K562 (cell line): ENCODE measurements around the gene PEX11A. TPM values are rescaled to one million over a fixed set of nuclear protein-coding genes. Genes with fewer than 3 reads are reported as not detected.

Source experiments
- ATAC-seq: fragments of 200-7000 bp; cut with Tn5 transposase; 3 replicates; pipeline ENCODE4 v1.9.1; 2020; ENCODE audit warnings: moderate library complexity
- BruUV-seq: library from RNA; stranded (reverse); fragments of 400-500 nt; replicated peaks from 2 replicates; lab custom pipeline; 2021; lab: Mats Ljungman, UMichigan
- CTCF ChIA-PET: fragments of 300-600 bp; formaldehyde crosslinking; extraction: SDS; loops from one replicate; lab custom pipeline; 2021; ENCODE audit warnings: low intra/inter-chr PET ratio; lab: Yijun Ruan, JAX
- POLR2A ChIA-PET: fragments of 300-600, 350-650 bp; sonication (Branson Sonifier 250); formaldehyde crosslinking; extraction: SDS; loops from one replicate; lab custom pipeline; 2021; ENCODE audit warnings: antibody characterized with exemption, inconsistent platforms; lab: Yijun Ruan, JAX
- DNase-seq, 4 experiments: peaks; one replicate each; pipeline versions ENCODE4 v3.0.0 to v3.0.0-alpha.2; 2011 to 2018; ENCODE audit warnings: low spot score in 3 of 4, mixed read lengths in 3 of 4; ENCODE audit errors: extremely low read depth in 1 of 4
- FAIRE-seq: peaks from 2 replicates; lab custom pipeline; 2011; peaks lifted over from hg19 to GRCh38; lab: Jason Lieb, UNC
- H2AFZ ChIP-seq: 2 replicates; pipeline ENCODE4 v1.6.0; 2011; ENCODE audit warnings: low read depth, low read length, control low read depth, inconsistent platforms
- H3K27ac ChIP-seq: fragments of 200-600 bp; 3 replicates; pipeline ENCODE4 v1.8.0; 2011; ENCODE audit warnings: low read depth, mild to moderate bottlenecking, control low read depth, inconsistent platforms, low read length, moderate library complexity, mixed read lengths; ENCODE audit errors: extremely low read depth
- H3K27me3 ChIP-seq, 2 experiments: fragments of 300-600 bp in 1 of 2; 2 replicates in 1 of 2; 3 replicates in 1 of 2; pipeline versions ENCODE4 v1.6.0 to v1.8.0; 2011; ENCODE audit warnings: inconsistent platforms in 2 of 2, low read length in 2 of 2, mild to moderate bottlenecking in 1 of 2, mixed read lengths in 1 of 2, moderate library complexity in 1 of 2; ENCODE audit not compliant: control insufficient read depth in 2 of 2, insufficient read depth in 2 of 2
- H3K36me3 ChIP-seq: fragments of 300-600 bp; 3 replicates; pipeline ENCODE4 v1.8.0; 2011; ENCODE audit warnings: mild to moderate bottlenecking, low read length, inconsistent platforms; ENCODE audit not compliant: control insufficient read depth, insufficient read depth
- H3K4me1 ChIP-seq, 2 experiments: fragments of 200-600 bp in 1 of 2; replicated peaks in 1 of 2; 2 replicates in 1 of 2; 3 replicates in 1 of 2; pipeline versions ENCODE4 v1.5.1 to v1.8.0; 2011; ENCODE audit warnings: inconsistent platforms in 2 of 2, low read length in 2 of 2, mild to moderate bottlenecking in 1 of 2, mixed read lengths in 1 of 2, moderate library complexity in 1 of 2; ENCODE audit not compliant: control insufficient read depth in 2 of 2, insufficient read depth in 2 of 2
- H3K4me2 ChIP-seq: 2 replicates; pipeline ENCODE4 v1.6.1; 2011; ENCODE audit warnings: low read length, control low read depth, inconsistent platforms, mixed read lengths; ENCODE audit not compliant: insufficient read depth
- H3K4me3 ChIP-seq: fragments of 200-600 bp; sonication (generic), shearing (Covaris generic); 2 replicates; pipeline ENCODE4 v1.5.1; 2016; ENCODE audit warnings: control low read depth, inconsistent platforms
- H3K79me2 ChIP-seq: fragments of 200-600 bp; 3 replicates; pipeline ENCODE4 v1.8.0; 2011; ENCODE audit warnings: low read length, inconsistent platforms; ENCODE audit not compliant: control insufficient read depth, insufficient read depth
- H3K9ac ChIP-seq, 2 experiments: 2 replicates each; pipeline versions ENCODE4 v1.6.0 to v1.6.1; 2011; ENCODE audit warnings: low read depth in 2 of 2, low read length in 2 of 2, control low read depth in 1 of 2, inconsistent platforms in 1 of 2, mild to moderate bottlenecking in 1 of 2, mixed read lengths in 1 of 2; ENCODE audit not compliant: insufficient read depth in 1 of 2
- H3K9me1 ChIP-seq: one replicate; pipeline ENCODE4 v1.6.0; 2011; ENCODE audit warnings: inconsistent platforms, mild to moderate bottlenecking, low read length, moderate library complexity; ENCODE audit not compliant: control insufficient read depth, insufficient read depth
- H3K9me3 ChIP-seq: replicated peaks from 2 replicates; pipeline ENCODE4 v1.5.1; 2011; ENCODE audit warnings: low read depth, low read length, inconsistent platforms; ENCODE audit not compliant: control insufficient read depth, insufficient read depth
- H4K20me1 ChIP-seq: replicated peaks from 2 replicates; pipeline ENCODE4 v1.6.1; 2011; ENCODE audit warnings: low read length, inconsistent platforms, mixed read lengths; ENCODE audit not compliant: control insufficient read depth, insufficient read depth
- BCL6 ChIP-seq: fragments of 250-450 bp; sonication (Bioruptor Pico); IDR thresholded peaks from 2 replicates; pipeline ENCODE4 v1.4.0; 2020
- CEBPZ ChIP-seq: fragments of 150-350 bp; IDR thresholded peaks from 2 replicates; pipeline ENCODE4 v1.6.1; 2014; ENCODE audit warnings: low read depth, mild to moderate bottlenecking, low read length, borderline replicate concordance
- ELF1 ChIP-seq: fragments of 200-800 bp; sonication (Bioruptor generic); IDR thresholded peaks from 2 replicates; pipeline ENCODE4 v1.6.1; 2016; ENCODE audit warnings: missing genetic modification characterization, missing compliant biosample characterization
- HMBOX1 ChIP-seq: sonication (generic); IDR thresholded peaks from 2 replicates; pipeline ENCODE4 v1.6.1; 2016
- NR0B1 ChIP-seq: fragments of 450-650 bp; IDR thresholded peaks from one replicate; pipeline ENCODE4 v1.6.1; 2018; ENCODE audit warnings: mild to moderate bottlenecking, moderate library complexity; ENCODE audit not compliant: partially characterized antibody
- RAD21 ChIP-seq, 2 experiments: fragments of 250-450 bp in 1 of 2; fragments of 450-650 bp in 1 of 2; sonication (Bioruptor Pico) in 1 of 2; formaldehyde crosslinking in 1 of 2; IDR thresholded peaks in 1 of 2; conservative IDR thresholded peaks in 1 of 2; 2 replicates each; pipeline versions ENCODE4 v1.4.0 to v1.8.0; 2020 to 2022; ENCODE audit warnings: mild to moderate bottlenecking in 2 of 2, moderate library complexity in 1 of 2
- RB1 ChIP-seq: fragments of 450-650 bp; IDR thresholded peaks from 2 replicates; pipeline ENCODE4 v1.6.1; 2017; ENCODE audit warnings: low read depth, mild to moderate bottlenecking
- RBFOX2 ChIP-seq: fragments of 200-400 bp; formaldehyde crosslinking; IDR thresholded peaks from 2 replicates; pipeline ENCODE4 v1.6.1; 2017; ENCODE audit warnings: low read depth, mild to moderate bottlenecking, low read length, moderate library complexity
- TCF15 ChIP-seq: fragments of 250-450 bp; sonication (Bioruptor Pico); IDR thresholded peaks from 2 replicates; pipeline ENCODE4 v1.8.0; 2022; ENCODE audit warnings: moderate library complexity, mild to moderate bottlenecking, inconsistent platforms
- USF1 ChIP-seq: sonication (generic); formaldehyde crosslinking; IDR thresholded peaks from 2 replicates; pipeline ENCODE4 v1.9.0; 2022; ENCODE audit warnings: mild to moderate bottlenecking, missing genetic modification reagents
- ZBTB34 ChIP-seq: fragments of 250-450 bp; sonication (Bioruptor Pico); IDR thresholded peaks from 2 replicates; pipeline ENCODE4 v1.8.0; 2021; ENCODE audit warnings: mild to moderate bottlenecking, moderate library complexity
- ZNF511 ChIP-seq: sonication (generic); formaldehyde crosslinking; IDR thresholded peaks from 2 replicates; pipeline ENCODE4 v1.8.0; 2022; ENCODE audit warnings: mild to moderate bottlenecking, missing genetic modification reagents
- ZNF780A ChIP-seq: fragments of 250-450 bp; sonication (Bioruptor Pico); IDR thresholded peaks from 2 replicates; pipeline ENCODE4 v1.5.0; 2021; ENCODE audit warnings: mild to moderate bottlenecking
- WGBS: fragments of 100-300 bp; shearing (Covaris generic); methylation state at CpG from one replicate; pipeline ENCODE4 v1.1.6; 2016; ENCODE audit warnings: low coverage, mixed read lengths; ENCODE audit not compliant: insufficient coverage; ENCODE audit errors: missing lambda C conversion rate; 5-methylcytosine and 5-hydroxymethylcytosine counted together
- in situ Hi-C: fragments of 300-500 bp; cut with MboI; formaldehyde crosslinking; loops from 4 replicates; pipeline ENCODE4 v1.15.0; 2018; ENCODE audit warnings: inconsistent platforms, mixed read lengths
- intact Hi-C: fragments of 100-400 bp; cut with micrococcal nuclease; formaldehyde crosslinking; loops from 2 replicates; pipeline ENCODE4 v1.14.2; 2022
- polyA plus RNA-seq, 8 experiments: library from polyadenylated mRNA; depleted of rRNA in 4 of 8; stranded (reverse) in 5 of 8; unstranded in 3 of 8; fragments of >200 nt; fragmentation: Nextera tagmentation in 2 of 8; fragmentation: Illumina TruSeq in 1 of 8; extraction: Ambion mirVana in 2 of 8; extraction: Trizol in 1 of 8; gene quantifications; 2 replicates each; pipeline versions ENCODE4 v1.2.1 to v1.2.3, GENCODE V29; 2011 to 2014; ENCODE audit warnings: inconsistent platforms in 1 of 8, missing spikeins in 1 of 8
- total RNA-seq, 7 experiments: library from RNA; depleted of rRNA in 6 of 7; stranded (reverse); fragments of >200 nt in 6 of 7; fragmentation: Illumina TruSeq in 2 of 7; extraction: Trizol in 2 of 7; gene quantifications; 2 replicates each; pipeline versions ENCODE4 v1.2.1 to v1.2.3, GENCODE V29; 2011 to 2021; ENCODE audit warnings: low replicate concordance in 1 of 7

Gene PEX11A
- total and polyA plus RNA-seq, 9 of the 15 experiments (the other 6 are each of a cell fraction or from before 2014, with no cell fraction given): not detected

- H3K4me3 ChIP-seq: no peak overlapping the region
- POLR2A ChIA-PET: interaction anchor here (0.7 to 1.0 kb wide), 2 partner anchors 29 to 60 kb away, joined by 3 to 4 read pairs; no protein-coding TSS in a partner anchor
- H4K20me1 ChIP-seq: no peaks in the 10 kb centered on the region
- DNase-seq (no peak), FAIRE-seq (no peak), ATAC-seq (no peak)
- intact Hi-C loops: no loop called here
- H3K27ac ChIP-seq: no peak overlapping the region
- CTCF ChIA-PET: no interaction called here
- no peaks in the 10 kb centered on the region for H3K9me1 ChIP-seq
- H3K27me3 ChIP-seq: peaks cover 14 to 55% of the 10 kb centered on the region in 2 experiments; a peak in 4 of 5 replicates
- 0% methylated on average over 5 of the region's 5 CpGs for WGBS
- no TSS peak for BruUV-seq
- no peak overlapping the region for H3K9ac ChIP-seq
- H3K4me2 ChIP-seq: no peak overlapping the region
- no peaks in the 10 kb centered on the region for H3K79me2 ChIP-seq
- in situ Hi-C loops: loop anchor here (10.0 kb wide), 1 partner anchor 344 kb away; no protein-coding TSS in a partner anchor
- H3K4me1 ChIP-seq: no peaks in the 10 kb centered on the region
- H2AFZ ChIP-seq: no peak overlapping the region
- no peaks in the 10 kb centered on the region for H3K36me3 ChIP-seq
- no peaks in the 10 kb centered on the region for H3K9me3 ChIP-seq
- TF ChIP-seq RB1: no peak
- TF ChIP-seq ZNF780A (CRISPR knock-in tag): no peak
- TF ChIP-seq NR0B1: no peak
- TF ChIP-seq RAD21 (CRISPR knock-in tag; conservative IDR thresholded peaks at IDR 0.05 in 1 of 2, IDR thresholded peaks at IDR 0.05 in 1 of 2): no peak
- TF ChIP-seq BCL6 (CRISPR knock-in tag): no peak
- no peak for TF ChIP-seq CEBPZ
- no peak for TF ChIP-seq ZNF511 (CRISPR knock-in tag)
- TF ChIP-seq HMBOX1: no peak
- TF ChIP-seq ELF1 (tag): no peak
- TF ChIP-seq ZBTB34 (CRISPR knock-in tag): no peak
- no peak for TF ChIP-seq TCF15
- TF ChIP-seq USF1 (CRISPR knock-in tag): no peak
- TF ChIP-seq RBFOX2: no peak
Measured at GRCh38 chr15:89731275-89731674, 40.7 kb upstream of the PEX11A start.
